Panc1 (cell line): ENCODE results near the gene IFNA4. TPM values are rescaled to one million over a fixed set of nuclear protein-coding genes. Genes with fewer than 3 reads are reported as not detected.

Source experiments
- ATAC-seq: fragments of 200-7000 bp; cut with Tn5 transposase; 2 replicates; pipeline ENCODE4 v1.9.1; 2020; ENCODE audit warnings: mild to moderate bottlenecking, moderate library complexity
- BruUV-seq: library from RNA; stranded (reverse); fragments of 400-500 nt; replicated peaks from 2 replicates; lab custom pipeline; 2021; lab: Mats Ljungman, UMichigan
- CTCF ChIA-PET: fragments of 300-600 bp; sonication (Branson Sonifier 250); formaldehyde crosslinking; loops from one replicate; lab custom pipeline; 2022; ENCODE audit warnings: antibody characterized with exemption; lab: Charles Lee
- POLR2A ChIA-PET: fragments of 300-600 bp; sonication (Branson Sonifier 250); formaldehyde crosslinking; loops from one replicate; lab custom pipeline; 2022; ENCODE audit warnings: antibody characterized with exemption; lab: Charles Lee
- DNase-seq: peaks from one replicate; pipeline ENCODE4 v3.0.0-alpha.2; 2010; ENCODE audit warnings: low read depth, low spot score
- H3K27ac ChIP-seq: 2 replicates; pipeline ENCODE4 v1.5.1; 2011; ENCODE audit warnings: mild to moderate bottlenecking, low read length, inconsistent platforms
- H3K27me3 ChIP-seq: fragments of 200-500 bp; sonication (Bioruptor generic); 2 replicates; pipeline ENCODE4 v1.6.0; 2014; ENCODE audit warnings: low read length, inconsistent platforms; ENCODE audit not compliant: control insufficient read depth, insufficient read depth
- H3K36me3 ChIP-seq: fragments of 200-500 bp; sonication (Bioruptor generic); 2 replicates; pipeline ENCODE4 v1.5.1; 2014; ENCODE audit warnings: inconsistent platforms, mild to moderate bottlenecking, low read length, moderate library complexity; ENCODE audit not compliant: control insufficient read depth, insufficient read depth
- H3K4me1 ChIP-seq: 2 replicates; pipeline ENCODE4 v1.5.1; 2011; ENCODE audit warnings: inconsistent platforms, mild to moderate bottlenecking, low read length, moderate library complexity; ENCODE audit not compliant: control insufficient read depth, insufficient read depth
- H3K4me3 ChIP-seq, 2 experiments: 2 replicates each; pipeline ENCODE4 v1.5.1; 2011 to 2012; ENCODE audit warnings: low read depth in 2 of 2, low read length in 2 of 2, mild to moderate bottlenecking in 2 of 2, inconsistent platforms in 1 of 2, moderate library complexity in 1 of 2
- H3K9me3 ChIP-seq: fragments of 200-500 bp; sonication (Bioruptor generic); 2 replicates; pipeline ENCODE4 v1.5.1; 2014; ENCODE audit warnings: low read depth, mild to moderate bottlenecking, inconsistent platforms, low read length, moderate library complexity; ENCODE audit not compliant: control insufficient read depth, insufficient read depth
- CTCF ChIP-seq: fragments of 450-650 bp; IDR thresholded peaks from 2 replicates; pipeline ENCODE4 v1.5.1; 2017; ENCODE audit warnings: mild to moderate bottlenecking
- POLR2AphosphoS5 ChIP-seq: IDR thresholded peaks from 2 replicates; pipeline ENCODE4 v1.6.1; 2012; ENCODE audit warnings: mild to moderate bottlenecking, low read depth, low read length, moderate library complexity
- REST ChIP-seq, 2 experiments: IDR thresholded peaks; 2 replicates each; pipeline ENCODE4 v1.6.1; 2011 to 2012; ENCODE audit warnings: low read depth in 2 of 2, control low read depth in 1 of 2, low read length in 1 of 2, mild to moderate bottlenecking in 1 of 2, moderate library complexity in 1 of 2; ENCODE audit not compliant: insufficient read depth in 1 of 2
- SIN3A ChIP-seq: IDR thresholded peaks from 2 replicates; pipeline ENCODE4 v1.6.1; 2012; ENCODE audit warnings: low read depth, mild to moderate bottlenecking, low read length, moderate library complexity, borderline replicate concordance; ENCODE audit not compliant: insufficient read depth
- TCF7L2 ChIP-seq: IDR thresholded peaks from 2 replicates; pipeline ENCODE4 v1.6.1; 2011; ENCODE audit warnings: mild to moderate bottlenecking, low read depth, low read length, inconsistent platforms
- in situ Hi-C: cut with HindIII; loops from 2 replicates; pipeline ENCODE4 v1.10.0; 2016; ENCODE audit warnings: low sequenced_read_pairs, low pct_unique_long_range_greater_than_20kb
- intact Hi-C: fragments of 100-400 bp; cut with micrococcal nuclease; formaldehyde crosslinking; loops from one replicate; pipeline ENCODE4 v1.10.0; 2022; ENCODE audit not compliant: unreplicated experiment
- total RNA-seq: library from RNA; stranded (reverse); gene quantifications from one replicate; pipeline ENCODE4 v1.2.1, GENCODE V29; 2021; ENCODE audit not compliant: unreplicated experiment

The IFNA4 gene
- total RNA-seq, 1 experiment from 2014 or later = not detected

GRCh38 chr9:21154018-21154608, 33.3 kb downstream of the IFNA4 start:
- POLR2A ChIA-PET = no interaction called here
- no peaks in the 10 kb centered on the region for H3K27me3 ChIP-seq
- CTCF ChIA-PET = no interaction called here
- H3K27ac ChIP-seq = no peak overlapping the region
- intact Hi-C loops = no loop called here
- no TSS peak for BruUV-seq
- in situ Hi-C loops = no loop called here
- no peaks in the 10 kb centered on the region for H3K9me3 ChIP-seq
- H3K36me3 ChIP-seq = no peaks in the 10 kb centered on the region
- DNase-seq = peak; percentile 0
- TF ChIP-seq SIN3A (no peak), POLR2AphosphoS5 (no peak), CTCF (peak; percentile 18; the same call in 1 of the 2 replicates), TCF7L2 (no peak), REST (IDR thresholded peaks at IDR 0.05; ENCODE audit: insufficient read depth in 1 of 2, low read depth in 2 of 2, low read length in 1 of 2) (no peak)
- no peaks in the 10 kb centered on the region for H3K4me1 ChIP-seq
- H3K4me3 ChIP-seq = no peak overlapping the region
- no peak for ATAC-seq

- TF ChIP-seq POLR2AphosphoS5 = no peak
- no peaks in the 10 kb centered on the region for H3K36me3 ChIP-seq
- no peak for DNase-seq
- H3K9me3 ChIP-seq = no peaks in the 10 kb centered on the region
- H3K4me1 ChIP-seq = no peaks in the 10 kb centered on the region
- no peak overlapping the region for H3K27ac ChIP-seq
- no peaks in the 10 kb centered on the region for H3K27me3 ChIP-seq
- intact Hi-C loops (no loop called here), in situ Hi-C loops (no loop called here)
- no peak overlapping the region for H3K4me3 ChIP-seq
- POLR2A ChIA-PET = no interaction called here
- CTCF ChIA-PET = no interaction called here
- no peak for ATAC-seq
- BruUV-seq = no TSS peak
Measured at GRCh38 chr9:21153336-21154017, 33.9 kb downstream of the IFNA4 start.

- Histone ChIP-seq H3K4me3 (no peak overlapping the region), H3K9me3 (no peaks in the 10 kb centered on the region), H3K4me1 (no peaks in the 10 kb centered on the region), H3K36me3 (no peaks in the 10 kb centered on the region), H3K27me3 (no peaks in the 10 kb centered on the region), H3K27ac (no peak overlapping the region)
- in situ Hi-C loops = no loop called here
- ChIA-PET POLR2A (no interaction called here), CTCF (no interaction called here)
- TF ChIP-seq REST (IDR thresholded peaks at IDR 0.05; ENCODE audit: insufficient read depth in 1 of 2, low read depth in 2 of 2, low read length in 1 of 2) (no peak), SIN3A (no peak), CTCF (no peak), TCF7L2 (no peak), POLR2AphosphoS5 (no peak)
- intact Hi-C loops = no loop called here
- DNase-seq (no peak), ATAC-seq (no peak)
- BruUV-seq = no TSS peak
Measured at GRCh38 chr9:21144603-21145002, 42.8 kb downstream of the IFNA4 start.
